Naive thymus-derived CD4-positive, alpha-beta T cell (primary cell): ENCODE measurements around the gene SLC23A1. TPM values are rescaled to one million over a fixed set of nuclear protein-coding genes. Genes with fewer than 3 reads are reported as not detected.

ENCODE experiments used
- ATAC-seq: fragments of 150-1000 bp; cut with Tn5 transposase; 2 replicates; pipeline ENCODE4 v1.10.0; 2021; ENCODE audit warnings: mild to moderate bottlenecking, moderate library complexity
- CTCF ChIA-PET: fragments of 350-600 bp; sonication (Branson Sonifier 250); formaldehyde crosslinking; loops from one replicate; lab custom pipeline; 2021; ENCODE audit warnings: antibody characterized with exemption; lab: Charles Lee
- POLR2A ChIA-PET: fragments of 350-600 bp; sonication (Branson Sonifier 250); formaldehyde crosslinking; loops from one replicate; lab custom pipeline; 2021; ENCODE audit warnings: antibody characterized with exemption, inconsistent platforms; lab: Charles Lee
- DNase-seq, 9 donors: peaks; one replicate each; pipeline versions ENCODE4 v3.0.0 to v3.0.0-alpha.2; 2020 to 2022; ENCODE audit warnings: mixed read lengths in 1 of 9
- H3K27ac ChIP-seq: one replicate; pipeline ENCODE4 v1.7.0; 2013; ENCODE audit warnings: mild to moderate bottlenecking, low read depth, low read length, moderate library complexity
- H3K27me3 ChIP-seq, 2 donors: one replicate each; pipeline ENCODE4 v1.7.0; 2013; ENCODE audit warnings: low read length in 2 of 2, mild to moderate bottlenecking in 2 of 2, moderate library complexity in 2 of 2; ENCODE audit not compliant: control insufficient read depth in 2 of 2, insufficient read depth in 2 of 2
- H3K36me3 ChIP-seq, 3 experiments: 1 replicate in 2 of 3; 2 replicates in 1 of 3; pipeline ENCODE4 v1.7.0; 2013; ENCODE audit warnings: low read length in 3 of 3, mild to moderate bottlenecking in 3 of 3, moderate library complexity in 1 of 3; ENCODE audit not compliant: insufficient read depth in 3 of 3, control insufficient read depth in 2 of 3
- H3K4me1 ChIP-seq, 2 donors: one replicate each; pipeline ENCODE4 v1.7.0; 2013; ENCODE audit warnings: low read length in 2 of 2, mild to moderate bottlenecking in 2 of 2, moderate library complexity in 1 of 2; ENCODE audit not compliant: control insufficient read depth in 2 of 2, insufficient read depth in 2 of 2
- H3K4me3 ChIP-seq: 2 replicates; pipeline ENCODE4 v1.7.0; 2013; ENCODE audit warnings: mild to moderate bottlenecking, low read length
- H3K9me3 ChIP-seq, 3 experiments: 1 replicate in 2 of 3; 2 replicates in 1 of 3; pipeline ENCODE4 v1.7.0; 2013; ENCODE audit warnings: low read length in 3 of 3; ENCODE audit not compliant: control insufficient read depth in 2 of 3
- H3K27ac Mint-ChIP-seq, 9 donors: one replicate each; pipeline ENCODE4 v1.8.0; 2020 to 2022; ENCODE audit warnings: mixed read lengths in 9 of 9, mild to moderate bottlenecking in 8 of 9, moderate library complexity in 5 of 9, inconsistent platforms in 2 of 9
- H3K27me3 Mint-ChIP-seq, 5 donors: one replicate each; pipeline ENCODE4 v1.8.0; 2021 to 2022; ENCODE audit warnings: mixed read lengths in 5 of 5, mild to moderate bottlenecking in 1 of 5
- H3K36me3 Mint-ChIP-seq, 5 donors: one replicate each; pipeline ENCODE4 v1.8.0; 2020 to 2022; ENCODE audit warnings: mixed read lengths in 5 of 5, mild to moderate bottlenecking in 3 of 5, inconsistent platforms in 1 of 5
- H3K4me1 Mint-ChIP-seq, 7 donors: one replicate each; pipeline ENCODE4 v1.8.0; 2020 to 2022; ENCODE audit warnings: mixed read lengths in 7 of 7, mild to moderate bottlenecking in 3 of 7, inconsistent platforms in 1 of 7
- H3K4me3 Mint-ChIP-seq, 10 donors: one replicate each; pipeline ENCODE4 v1.8.0; 2020 to 2022; ENCODE audit warnings: mild to moderate bottlenecking in 10 of 10, mixed read lengths in 10 of 10, moderate library complexity in 6 of 10, inconsistent platforms in 2 of 10
- H3K9me3 Mint-ChIP-seq, 11 donors: one replicate each; pipeline ENCODE4 v1.8.0; 2020 to 2022; ENCODE audit warnings: mixed read lengths in 11 of 11, mild to moderate bottlenecking in 4 of 11, inconsistent platforms in 1 of 11, moderate library complexity in 1 of 11
- intact Hi-C, 2 donors: fragments of 100-400 bp; cut with micrococcal nuclease; formaldehyde crosslinking; loops; one replicate each; pipeline ENCODE4 v1.15.1; 2023
- polyA plus RNA-seq, 2 donors: library from polyadenylated mRNA; unstranded; fragments of 300-500 nt; fragmentation: Illumina TruSeq; gene quantifications; one replicate each; pipeline ENCODE4 v1.2.3, GENCODE V29; 2021
- total RNA-seq, 6 experiments: library from RNA in 5 of 6; stranded (reverse) in 5 of 6; gene quantifications; 1 replicate in 5 of 6; 2 replicates in 1 of 6; pipeline ENCODE4 v1.2.3 and lab custom pipeline; 2021 to 2026

SLC23A1 gene
- total and polyA plus RNA-seq, 7 experiments from 2014 or later: 4.7 TPM; not detected in 6

GRCh38 chr5:139394123-139394653 is 11.1 kb upstream of the SLC23A1 start:
- Histone ChIP-seq H3K27me3 (no peaks in the 10 kb centered on the region), H3K27ac (peak overlapping the region; percentile 5), H3K4me1 (peaks cover 5 to 33% of the 10 kb centered on the region in 2 donors), H3K4me3 (peak overlapping the region; percentile 76), H3K9me3 (no peaks in the 10 kb centered on the region), H3K36me3 (peaks cover 0 to 6% (median 0%) of the 10 kb centered on the region in 3 experiments)
- ChIA-PET CTCF (interaction anchor here (0.5 kb wide), 1 partner anchor 52 kb away, joined by 3 read pairs; no protein-coding TSS in a partner anchor), POLR2A (interaction anchor here (1.1 to 1.5 kb wide), 3 partner anchors 9 to 101 kb away, joined by 3 to 4 read pairs (median 3); partner anchors contain the start of genes MATR3, PAIP2 and SPATA24)
- Mint-ChIP-seq H3K4me3 (peak overlapping the region in 7 of 10 donors; percentile 21 to 97 (median 88)), H3K4me1 (peaks cover 12 to 54% (median 23%) of the 10 kb centered on the region in 7 donors), H3K27ac (peak overlapping the region in 1 of 9 donors; percentile 97), H3K36me3 (peaks cover 2 to 15% (median 2%) of the 10 kb centered on the region in 5 donors), H3K9me3 (no peaks in the 10 kb centered on the region), H3K27me3 (no peaks in the 10 kb centered on the region)
- DNase-seq (peak in 6 of 9 donors; percentile 17 to 75 (median 42)), ATAC-seq (peak; percentile 50)
- intact Hi-C loops: loop anchor here (5.0 to 10.0 kb wide), 3 partner anchors 453 to 929 kb away; partner anchors contain the start of genes CTNNA1 (in 1 of the 2) and EGR1 (in 1 of the 2)

GRCh38 chr5:139393497-139394122 is 10.5 kb upstream of the SLC23A1 start:
- Histone ChIP-seq H3K9me3 (no peaks in the 10 kb centered on the region), H3K27me3 (no peaks in the 10 kb centered on the region), H3K36me3 (peaks cover 0 to 6% (median 0%) of the 10 kb centered on the region in 3 experiments), H3K27ac (peak overlapping the region; percentile 17), H3K4me3 (peak overlapping the region; percentile 76), H3K4me1 (peaks cover 5 to 34% of the 10 kb centered on the region in 2 donors)
- intact Hi-C loops: loop anchor here (2.0 to 10.0 kb wide), 5 partner anchors 45 to 929 kb away; partner anchors contain the start of genes CTNNA1 (in 1 of the 2), DNAJC18 (in 1 of the 2), EGR1 (in 1 of the 2) and MATR3 (in 1 of the 2)
- ChIA-PET POLR2A (interaction anchor here (1.1 to 4.6 kb wide), 4 partner anchors 10 to 100 kb away, joined by 3 to 24 read pairs (median 4); partner anchors contain the start of genes MATR3, PAIP2 and SPATA24), CTCF (no interaction called here)
- peak overlapping the region; percentile 87 to 97 (median 90) for H3K4me3 Mint-ChIP-seq
- peak overlapping the region in 6 of 9 donors; percentile 7 to 97 (median 30) for H3K27ac Mint-ChIP-seq
- peaks cover 0 to 15% (median 0%) of the 10 kb centered on the region in 5 donors for H3K36me3 Mint-ChIP-seq
- H3K9me3 Mint-ChIP-seq: no peaks in the 10 kb centered on the region
- H3K27me3 Mint-ChIP-seq: no peaks in the 10 kb centered on the region
- ATAC-seq (no peak), DNase-seq (peak in 2 of 9 donors; percentile 13)
- H3K4me1 Mint-ChIP-seq: peaks cover 12 to 56% (median 23%) of the 10 kb centered on the region in 7 donors

- peak overlapping the region; percentile 87 to 97 (median 90) for H3K4me3 Mint-ChIP-seq
- ATAC-seq (peak; percentile 82), DNase-seq (peak; percentile 39 to 87 (median 60))
- Histone ChIP-seq H3K4me1 (peaks cover 5 to 34% of the 10 kb centered on the region in 2 donors), H3K4me3 (peak overlapping the region; percentile 76), H3K9me3 (no peaks in the 10 kb centered on the region), H3K36me3 (peaks cover 0 to 6% (median 0%) of the 10 kb centered on the region in 3 experiments), H3K27me3 (no peaks in the 10 kb centered on the region), H3K27ac (peak overlapping the region; percentile 17)
- no peaks in the 10 kb centered on the region for H3K9me3 Mint-ChIP-seq
- CTCF ChIA-PET: no interaction called here
- intact Hi-C loops: loop anchor here (1.0 to 10.0 kb wide), 10 partner anchors 11 to 928 kb away; partner anchors contain the start of genes PAIP2 (in 2 of the 2), SPATA24 (in 2 of the 2), CTNNA1 (in 1 of the 2) and DNAJC18 (in 1 of the 2)
- peaks cover 12 to 61% (median 23%) of the 10 kb centered on the region in 7 donors for H3K4me1 Mint-ChIP-seq
- no peaks in the 10 kb centered on the region for H3K27me3 Mint-ChIP-seq
- peak overlapping the region in 6 of 9 donors; percentile 7 to 97 (median 59) for H3K27ac Mint-ChIP-seq
- POLR2A ChIA-PET: interaction anchor here (4.6 kb wide), 1 partner anchor 11 kb away, joined by 24 read pairs; the partner anchor contains the start of gene SPATA24
- H3K36me3 Mint-ChIP-seq: peaks cover 0 to 15% (median 0%) of the 10 kb centered on the region in 5 donors
These were observed 9.8 kb upstream of the SLC23A1 start for GRCh38 chr5:139392678-139393496.

- intact Hi-C loops: loop anchor here (1.0 to 10.0 kb wide), 10 partner anchors 12 to 928 kb away; partner anchors contain the start of genes PAIP2 (in 2 of the 2), SPATA24 (in 2 of the 2), CTNNA1 (in 1 of the 2) and DNAJC18 (in 1 of the 2)
- Mint-ChIP-seq H3K27ac (peak overlapping the region in 1 of 9 donors; percentile 99), H3K4me1 (peaks cover 12 to 60% (median 23%) of the 10 kb centered on the region in 7 donors), H3K9me3 (no peaks in the 10 kb centered on the region), H3K36me3 (peaks cover 0 to 15% (median 0%) of the 10 kb centered on the region in 5 donors), H3K27me3 (no peaks in the 10 kb centered on the region), H3K4me3 (peak overlapping the region; percentile 87 to 97 (median 90))
- Histone ChIP-seq H3K4me1 (peaks cover 5 to 34% of the 10 kb centered on the region in 2 donors), H3K27ac (no peak overlapping the region), H3K9me3 (no peaks in the 10 kb centered on the region), H3K27me3 (no peaks in the 10 kb centered on the region), H3K36me3 (peaks cover 0 to 6% (median 0%) of the 10 kb centered on the region in 3 experiments), H3K4me3 (peak overlapping the region; percentile 76)
- DNase-seq: no peak
- POLR2A ChIA-PET: interaction anchor here (4.6 kb wide), 1 partner anchor 11 kb away, joined by 24 read pairs; the partner anchor contains the start of gene SPATA24
- CTCF ChIA-PET: no interaction called here
- peak; percentile 39 for ATAC-seq
These were observed 9.2 kb upstream of the SLC23A1 start for GRCh38 chr5:139392324-139392677.

GRCh38 chr5:139391570-139392323 is 8.7 kb upstream of the SLC23A1 start:
- DNase-seq: peak in 1 of 9 donors; percentile 51
- Mint-ChIP-seq H3K36me3 (peaks cover 0 to 13% (median 0%) of the 10 kb centered on the region in 5 donors), H3K9me3 (no peaks in the 10 kb centered on the region), H3K27me3 (no peaks in the 10 kb centered on the region), H3K4me1 (peaks cover 12 to 59% (median 25%) of the 10 kb centered on the region in 7 donors), H3K27ac (peak overlapping the region in 8 of 9 donors; percentile 19 to 99 (median 73)), H3K4me3 (peak overlapping the region; percentile 56 to 96 (median 82))
- H3K9me3 ChIP-seq: no peaks in the 10 kb centered on the region
- peaks cover 5 to 34% of the 10 kb centered on the region in 2 donors for H3K4me1 ChIP-seq
- ATAC-seq: peak; percentile 4
- POLR2A ChIA-PET: interaction anchor here (0.6 to 4.6 kb wide), 2 partner anchors 12 to 303 kb away, joined by 4 to 24 read pairs; partner anchors contain the start of gene SPATA24
- CTCF ChIA-PET: interaction anchor here (0.6 to 1.3 kb wide), 6 partner anchors 12 to 935 kb away, joined by 3 to 4 read pairs (median 3); partner anchors contain the start of gene SPATA24
- no peaks in the 10 kb centered on the region for H3K27me3 ChIP-seq
- H3K36me3 ChIP-seq: peaks cover 0 to 6% (median 0%) of the 10 kb centered on the region in 3 experiments
- H3K4me3 ChIP-seq: peak overlapping the region; percentile 76
- intact Hi-C loops: loop anchor here (1.0 to 10.0 kb wide), 10 partner anchors 13 to 927 kb away; partner anchors contain the start of genes PAIP2 (in 2 of the 2), SPATA24 (in 2 of the 2), CTNNA1 (in 1 of the 2) and DNAJC18 (in 1 of the 2)
- H3K27ac ChIP-seq: no peak overlapping the region
